ENCODE data around the gene COG1.
"Not testable (repeated sequence)": the region's sequence is repeated elsewhere in the genome, so short reads cannot be mapped to it uniquely, and the experiment has no call there.

The COG1 gene, protein sequence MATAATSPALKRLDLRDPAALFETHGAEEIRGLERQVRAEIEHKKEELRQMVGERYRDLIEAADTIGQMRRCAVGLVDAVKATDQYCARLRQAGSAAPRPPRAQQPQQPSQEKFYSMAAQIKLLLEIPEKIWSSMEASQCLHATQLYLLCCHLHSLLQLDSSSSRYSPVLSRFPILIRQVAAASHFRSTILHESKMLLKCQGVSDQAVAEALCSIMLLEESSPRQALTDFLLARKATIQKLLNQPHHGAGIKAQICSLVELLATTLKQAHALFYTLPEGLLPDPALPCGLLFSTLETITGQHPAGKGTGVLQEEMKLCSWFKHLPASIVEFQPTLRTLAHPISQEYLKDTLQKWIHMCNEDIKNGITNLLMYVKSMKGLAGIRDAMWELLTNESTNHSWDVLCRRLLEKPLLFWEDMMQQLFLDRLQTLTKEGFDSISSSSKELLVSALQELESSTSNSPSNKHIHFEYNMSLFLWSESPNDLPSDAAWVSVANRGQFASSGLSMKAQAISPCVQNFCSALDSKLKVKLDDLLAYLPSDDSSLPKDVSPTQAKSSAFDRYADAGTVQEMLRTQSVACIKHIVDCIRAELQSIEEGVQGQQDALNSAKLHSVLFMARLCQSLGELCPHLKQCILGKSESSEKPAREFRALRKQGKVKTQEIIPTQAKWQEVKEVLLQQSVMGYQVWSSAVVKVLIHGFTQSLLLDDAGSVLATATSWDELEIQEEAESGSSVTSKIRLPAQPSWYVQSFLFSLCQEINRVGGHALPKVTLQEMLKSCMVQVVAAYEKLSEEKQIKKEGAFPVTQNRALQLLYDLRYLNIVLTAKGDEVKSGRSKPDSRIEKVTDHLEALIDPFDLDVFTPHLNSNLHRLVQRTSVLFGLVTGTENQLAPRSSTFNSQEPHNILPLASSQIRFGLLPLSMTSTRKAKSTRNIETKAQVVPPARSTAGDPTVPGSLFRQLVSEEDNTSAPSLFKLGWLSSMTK

DNA sequence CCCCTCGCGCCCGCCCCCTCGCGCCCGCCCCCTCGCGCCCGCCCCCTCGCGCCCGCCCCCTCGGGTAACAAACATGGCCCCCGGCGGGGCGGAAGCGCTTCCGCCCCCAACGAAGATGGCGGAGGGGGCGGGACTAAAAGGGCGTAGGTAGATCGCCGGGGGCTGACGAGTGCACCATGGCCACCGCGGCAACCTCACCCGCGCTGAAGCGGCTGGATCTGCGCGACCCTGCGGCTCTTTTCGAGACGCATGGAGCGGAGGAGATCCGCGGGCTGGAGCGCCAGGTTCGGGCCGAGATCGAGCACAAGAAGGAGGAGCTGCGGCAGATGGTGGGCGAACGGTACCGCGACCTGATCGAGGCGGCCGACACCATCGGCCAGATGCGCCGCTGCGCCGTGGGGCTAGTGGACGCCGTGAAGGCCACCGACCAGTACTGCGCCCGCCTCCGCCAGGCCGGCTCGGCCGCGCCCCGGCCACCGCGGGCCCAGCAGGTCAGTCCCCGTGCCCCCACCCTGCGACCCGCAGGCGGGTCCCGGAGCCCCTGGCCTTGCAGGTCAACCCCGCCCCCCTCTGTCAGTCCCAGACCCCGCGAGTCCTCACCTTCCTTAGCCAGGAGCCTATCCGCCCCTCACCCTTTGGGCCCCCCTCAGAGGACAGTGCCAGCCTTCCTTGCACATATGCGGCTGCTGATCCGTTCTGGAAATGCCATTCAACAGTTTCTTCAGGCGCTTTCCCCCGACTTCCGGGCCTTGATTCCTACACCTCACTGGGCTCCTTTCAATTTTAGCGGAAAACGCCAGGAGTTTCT lies at the start of gene COG1:
COG1 (plus strand) TSS at position 162 of the 808 bp plus-strand sequence; CDS start at position 177, 15 bp downstream.
- peak; percentile 73 to 84 for DNase-seq

DNA sequence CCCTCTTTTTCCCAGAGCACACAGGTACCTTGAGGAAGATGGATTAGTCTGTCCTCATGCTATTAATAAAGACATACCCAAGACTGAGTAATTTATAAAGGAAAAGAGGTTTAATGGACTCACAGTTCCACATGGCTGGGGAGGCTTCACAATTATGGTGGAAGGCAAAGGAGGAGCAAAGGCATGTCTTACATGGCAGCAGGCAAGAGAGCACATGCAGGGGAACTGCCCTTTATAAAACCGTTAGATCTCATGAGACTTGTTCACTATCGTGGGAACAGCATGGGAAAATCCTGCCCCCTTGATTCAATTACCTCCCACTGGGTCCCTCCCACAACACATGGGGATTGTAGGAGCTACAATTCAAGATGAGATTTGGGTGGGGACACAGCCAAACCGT lies 48.6 kb upstream of the COG1 start:
- not testable (repeated sequence) for DNase-seq

DNA sequence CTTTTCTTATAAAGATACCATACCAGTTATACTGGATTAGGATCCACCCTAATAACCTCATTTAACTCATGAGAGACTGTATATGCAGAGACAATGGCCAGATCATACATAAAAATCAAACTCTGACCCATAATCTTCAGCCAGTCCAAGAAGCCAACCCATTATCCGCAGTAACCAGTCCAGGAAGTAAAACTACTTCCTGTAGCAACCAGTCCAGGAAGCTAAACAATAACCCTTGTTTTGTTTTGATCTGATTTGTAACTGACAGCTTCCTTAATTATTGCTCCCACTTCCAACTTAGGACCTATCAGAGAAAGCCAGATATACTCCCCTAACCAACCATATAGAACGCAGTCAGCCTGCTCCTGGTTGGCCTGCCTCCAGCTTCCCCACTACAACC lies 47.2 kb upstream of the COG1 start:
- no peak for DNase-seq

DNA sequence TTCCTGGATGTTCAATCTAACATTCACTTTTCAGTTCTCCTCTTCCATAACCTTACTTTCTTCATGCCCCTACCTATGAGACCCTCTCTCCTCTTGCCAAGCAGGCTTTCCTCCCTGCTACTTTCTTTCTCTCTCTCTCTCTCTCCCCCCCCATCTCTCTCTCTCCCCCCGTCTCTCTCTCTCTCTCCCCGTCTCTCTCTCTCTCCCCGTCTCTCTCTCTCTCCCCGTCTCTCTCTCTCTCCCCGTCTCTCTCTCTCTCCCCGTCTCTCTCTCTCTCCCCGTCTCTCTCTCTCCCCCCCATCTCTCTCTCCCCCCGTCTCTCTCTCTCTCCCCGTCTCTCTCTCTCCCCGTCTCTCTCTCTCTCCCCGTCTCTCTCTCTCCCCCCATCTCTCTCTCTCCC lies 45.1 kb upstream of the COG1 start:
- not testable (repeated sequence) for DNase-seq

DNA sequence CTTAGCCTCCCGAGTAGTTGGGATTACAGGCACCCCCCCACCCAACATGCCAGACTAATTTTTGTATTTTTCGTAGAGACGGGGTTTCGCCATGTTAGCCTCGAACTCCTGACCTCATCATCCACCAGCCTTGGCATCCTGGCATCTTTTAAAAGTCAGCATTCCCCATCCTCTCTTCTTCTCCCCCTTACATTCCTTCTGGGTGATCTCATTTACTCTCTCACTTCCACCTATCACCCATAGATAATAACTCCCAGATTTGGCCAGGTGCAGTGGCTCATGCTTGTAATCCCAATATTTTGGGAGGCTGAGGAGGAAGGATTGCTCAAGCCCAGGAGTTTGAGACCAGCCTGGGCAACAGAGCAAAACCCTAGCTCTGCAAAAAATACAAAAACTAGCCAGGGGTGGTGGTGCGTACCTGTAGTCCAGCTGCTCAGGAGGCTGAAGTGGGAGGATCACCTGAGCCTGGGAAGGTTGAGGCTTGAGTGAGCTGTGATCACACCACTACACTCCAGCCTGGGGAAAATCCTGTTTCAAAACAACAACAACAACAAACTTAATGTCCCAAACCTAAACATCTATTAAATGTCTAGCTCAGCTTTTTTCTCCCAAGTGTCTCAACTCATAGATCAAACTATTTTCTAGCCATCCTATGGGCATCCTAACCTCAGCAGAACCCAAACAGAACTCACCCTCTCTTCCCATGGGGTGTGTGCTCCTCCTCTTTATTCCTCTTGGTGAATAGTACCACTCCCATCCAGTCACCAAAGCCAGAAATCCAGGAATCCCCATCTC lies 44.1 kb upstream of the COG1 start:
- no peak for DNase-seq

DNA sequence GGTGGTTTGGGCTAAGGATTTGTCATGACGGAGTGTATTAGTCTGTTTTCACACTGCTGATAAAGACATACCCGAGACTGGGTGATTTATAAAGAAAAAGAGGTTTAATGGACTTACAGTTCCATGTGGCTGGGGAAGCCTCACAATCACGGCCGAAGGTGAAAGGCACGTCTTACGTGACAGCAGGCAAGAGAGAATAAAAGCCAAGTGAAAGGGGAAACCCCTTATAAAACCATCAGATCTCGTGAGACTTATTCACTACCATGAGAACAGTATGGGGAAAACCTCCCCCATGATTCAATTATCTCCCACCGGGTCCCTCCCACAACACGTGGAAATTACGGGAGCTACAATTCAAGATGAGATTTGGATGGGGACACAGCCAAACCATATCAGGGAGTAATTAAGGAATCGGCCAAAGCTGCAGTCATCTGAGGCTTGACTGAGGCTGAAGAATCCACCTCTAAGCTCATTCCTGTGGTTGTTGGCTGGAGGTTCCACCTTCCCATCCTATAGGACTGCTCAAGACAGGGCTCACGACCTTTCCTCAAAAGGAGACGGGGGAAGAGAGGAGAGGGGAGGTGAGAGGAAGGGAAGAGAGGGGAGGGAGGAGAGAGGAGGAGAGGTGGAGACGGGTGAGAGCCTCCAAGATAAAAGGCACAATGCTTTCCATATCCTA lies 42.1 kb upstream of the COG1 start:
- not testable (repeated sequence) for DNase-seq

DNA sequence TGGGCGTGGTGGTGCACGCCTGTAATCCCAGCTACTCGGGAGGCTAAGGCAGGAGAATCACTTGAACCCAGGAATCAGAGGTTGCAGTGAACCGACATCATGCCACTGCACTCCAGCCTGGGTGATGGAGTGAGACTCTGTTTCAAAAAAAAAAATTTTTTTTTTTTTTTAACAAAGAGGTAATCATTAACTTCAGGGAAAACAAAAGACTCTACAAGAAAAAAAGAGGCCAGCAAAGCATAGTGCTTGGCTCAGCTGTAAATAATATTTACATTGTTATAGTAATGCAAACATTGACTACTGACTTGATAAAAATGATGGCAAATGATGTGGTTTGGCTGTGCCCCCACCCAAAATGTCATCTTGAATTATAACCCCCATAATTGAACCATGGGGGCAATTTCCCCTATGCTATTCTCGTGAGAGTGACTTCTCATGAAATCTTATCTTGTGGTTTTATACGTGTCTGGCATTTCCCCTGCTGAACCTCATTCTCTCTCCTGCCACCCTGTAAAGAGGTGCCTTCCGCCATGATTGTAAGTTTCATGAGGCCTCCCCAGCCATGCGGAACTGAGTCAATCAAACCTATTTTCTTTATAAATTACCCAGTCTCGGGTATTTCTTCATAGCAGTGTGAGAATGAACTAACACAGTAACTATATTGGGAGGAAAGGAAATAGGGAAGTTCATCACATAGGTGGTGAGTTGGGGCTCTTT lies 40.8 kb upstream of the COG1 start:
- DNase-seq = no peak

DNA sequence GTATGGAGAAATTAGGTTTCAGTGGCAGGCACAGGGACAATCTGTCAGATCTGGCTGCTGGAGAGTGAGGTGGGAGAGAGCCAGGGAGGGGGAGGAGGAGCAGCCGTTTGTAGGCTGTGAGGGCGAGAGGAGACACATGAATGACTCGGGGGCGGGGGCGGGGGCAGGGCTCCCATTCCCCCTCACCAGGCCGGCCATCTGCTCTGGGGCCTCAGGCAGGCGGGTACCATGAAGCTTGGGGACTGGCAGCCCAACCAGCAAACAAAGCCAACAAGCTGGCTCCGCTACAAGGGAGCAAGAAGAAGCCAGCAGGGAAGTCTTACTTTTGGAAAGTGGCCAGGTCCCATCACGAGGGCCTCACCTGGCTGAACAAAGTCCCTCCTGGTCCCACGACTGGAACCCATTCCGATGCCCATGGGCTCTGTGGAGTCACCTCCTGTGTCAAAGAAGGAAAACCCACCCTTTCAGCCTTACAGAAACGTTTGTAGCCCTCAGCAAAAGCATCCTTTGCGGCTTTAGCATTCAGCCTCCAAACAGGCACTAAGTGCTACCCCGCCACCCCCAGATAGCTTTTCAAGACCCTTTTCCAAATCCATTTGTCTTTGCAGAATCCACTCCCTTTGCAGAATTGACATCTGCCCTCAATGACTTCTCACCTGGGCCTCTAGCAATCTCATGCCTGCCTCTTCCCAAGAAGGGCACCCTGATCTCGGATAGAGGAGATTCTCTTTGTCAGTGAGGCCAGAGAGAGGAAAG lies 37.3 kb upstream of the COG1 start:
- DNase-seq = no peak

DNA sequence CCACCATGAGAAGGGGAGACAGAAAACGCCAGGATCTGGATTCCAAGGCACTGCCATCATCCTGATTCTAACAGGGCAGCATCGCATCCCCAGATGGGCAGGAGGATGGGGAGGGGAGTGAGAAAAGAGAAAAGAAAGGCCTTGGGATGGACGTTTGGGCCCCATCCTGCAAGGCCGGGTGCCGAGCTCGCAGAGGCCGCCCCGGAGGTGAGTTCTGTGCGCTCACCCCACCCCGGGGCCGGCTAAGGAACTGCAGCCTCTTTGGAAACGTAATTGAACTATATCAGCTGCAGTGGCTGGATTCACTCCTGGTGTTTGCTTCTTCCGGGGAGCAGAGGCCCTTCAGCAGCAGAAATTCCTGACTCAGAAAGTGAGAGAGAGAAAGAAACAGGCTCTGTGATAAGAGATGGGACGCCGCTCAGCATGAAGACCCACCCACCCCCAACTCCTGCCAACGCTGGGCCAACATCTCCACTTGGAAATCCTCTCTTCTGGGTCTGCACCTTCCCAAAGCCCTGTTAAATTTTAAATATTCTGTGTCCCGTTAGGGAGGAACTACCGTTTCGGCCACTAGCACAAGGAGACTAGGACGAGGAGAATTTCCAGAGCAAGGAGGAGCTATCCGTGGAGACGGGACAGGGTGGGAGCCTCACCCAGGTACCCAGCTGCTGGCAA lies 36.6 kb upstream of the COG1 start:
- DNase-seq = peak in 1 of 2 experiments; percentile 28

DNA sequence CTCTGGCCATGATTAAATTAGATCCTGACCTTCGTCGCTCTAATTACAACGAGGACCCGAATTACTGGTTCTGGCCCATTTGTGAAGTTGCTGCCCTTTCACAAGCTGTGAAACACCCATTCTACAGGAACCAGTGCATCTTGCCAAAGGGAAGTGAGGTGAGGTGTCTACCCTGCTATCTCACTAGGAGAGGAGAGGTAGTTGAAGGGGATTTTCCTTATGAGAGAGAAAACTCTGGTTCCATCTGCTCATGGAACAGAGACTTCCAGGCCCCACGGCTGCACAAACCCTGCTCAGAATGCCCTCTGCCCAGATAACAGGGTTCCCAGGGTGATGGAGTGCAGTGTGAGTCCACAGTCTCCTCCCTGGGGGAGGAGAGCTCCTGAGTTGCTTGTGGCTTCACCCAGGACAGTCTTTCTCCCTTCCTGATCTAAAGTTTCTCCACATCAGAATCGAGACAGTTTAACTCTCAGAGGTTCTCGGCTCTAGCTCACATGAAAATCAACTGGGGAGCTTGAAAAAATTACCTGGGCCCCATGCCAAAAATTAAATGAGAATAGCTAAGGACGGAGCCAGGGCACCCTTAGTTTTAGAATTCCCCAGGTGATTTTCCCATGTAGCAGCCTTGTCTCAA lies 35.9 kb upstream of the COG1 start:
- no peak for DNase-seq

DNA sequence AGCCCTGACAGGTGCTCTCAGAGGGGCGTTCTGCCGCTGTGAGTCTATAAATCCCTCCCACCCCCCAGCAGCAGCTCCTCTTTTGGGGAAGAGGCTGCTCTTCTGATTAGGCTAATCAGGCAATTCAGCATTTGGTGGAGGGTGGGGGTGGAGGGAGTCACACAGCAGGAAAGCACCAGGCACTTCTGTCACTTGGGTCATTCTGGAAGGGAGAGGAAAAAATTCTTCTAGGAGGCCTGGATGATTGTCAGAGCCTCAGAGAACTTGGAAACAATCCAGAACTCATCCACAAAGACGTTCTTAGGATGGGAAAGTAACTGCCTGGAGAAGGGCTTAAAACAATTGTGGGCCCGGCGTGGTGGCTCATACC lies 35.3 kb upstream of the COG1 start:
- no peak for DNase-seq

DNA sequence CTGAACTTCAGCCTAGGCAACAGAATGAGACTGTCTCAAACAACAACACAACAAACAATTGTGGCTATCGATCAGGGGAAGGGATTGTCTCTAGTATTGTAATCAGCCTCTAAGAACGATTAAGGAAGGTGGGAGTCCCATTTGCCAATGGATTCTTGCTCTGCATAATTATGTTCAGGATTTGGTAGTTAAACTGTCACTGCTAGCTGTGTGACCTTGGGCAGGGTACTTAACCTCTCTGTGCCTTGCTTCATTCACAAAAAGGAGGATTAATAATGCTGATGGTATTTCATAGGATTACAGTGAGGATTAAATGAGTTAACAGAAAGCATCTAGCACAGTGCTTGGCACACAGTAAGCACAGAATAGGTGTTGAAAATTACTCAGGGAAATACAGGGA lies 34.7 kb upstream of the COG1 start:
- no peak for DNase-seq

DNA sequence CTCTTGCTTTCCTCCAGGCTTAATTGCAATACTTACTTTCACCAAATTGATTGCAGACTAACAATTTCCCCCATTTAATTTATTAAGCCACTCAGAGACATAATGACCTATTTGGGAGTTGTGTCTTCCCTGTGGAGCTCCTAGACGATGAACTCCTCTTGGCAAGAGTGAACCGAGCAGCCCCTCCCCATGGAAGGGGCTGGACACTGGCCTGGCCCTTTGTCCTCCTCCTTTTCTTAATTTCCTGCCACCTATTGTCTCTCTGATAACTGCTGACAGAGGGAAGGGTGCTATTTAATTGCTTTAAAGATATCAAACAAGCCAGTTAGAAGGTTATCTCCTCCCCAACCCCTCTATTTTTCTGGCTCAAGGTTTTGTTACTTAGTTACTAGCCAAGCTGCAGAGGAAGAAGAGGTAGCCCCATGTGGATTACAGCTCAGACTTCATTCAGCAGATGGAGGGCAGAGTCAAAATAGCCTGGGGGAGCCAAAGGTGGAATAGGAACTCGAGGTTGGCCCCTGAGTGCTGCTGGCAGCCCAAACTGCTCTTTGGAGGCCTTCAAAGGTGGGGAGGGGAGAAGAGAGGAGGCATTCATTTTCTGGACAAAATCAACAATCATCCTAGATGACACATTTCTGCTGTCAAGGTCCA lies 31.8 kb upstream of the COG1 start:
- DNase-seq = no peak

DNA sequence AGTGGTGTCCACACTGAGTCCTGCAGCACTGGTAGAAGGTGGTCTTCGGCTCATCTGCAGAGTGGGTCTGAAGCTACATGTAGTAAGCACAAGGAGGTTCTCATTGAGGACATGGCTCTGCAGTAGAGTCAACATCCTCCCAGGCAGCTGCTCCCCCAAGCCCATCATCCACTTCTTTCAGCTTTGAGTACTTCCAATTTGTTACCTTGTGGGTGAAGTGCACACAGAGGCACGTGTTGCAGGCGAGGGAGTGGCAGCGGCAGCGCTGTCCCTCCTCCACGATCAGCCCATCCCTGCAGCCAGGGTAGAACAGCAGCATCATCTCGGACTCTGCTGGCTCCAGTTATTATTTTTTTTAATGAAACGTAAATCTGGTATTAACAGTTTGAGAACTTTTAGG lies 29.8 kb upstream of the COG1 start:
- DNase-seq = no peak

DNA sequence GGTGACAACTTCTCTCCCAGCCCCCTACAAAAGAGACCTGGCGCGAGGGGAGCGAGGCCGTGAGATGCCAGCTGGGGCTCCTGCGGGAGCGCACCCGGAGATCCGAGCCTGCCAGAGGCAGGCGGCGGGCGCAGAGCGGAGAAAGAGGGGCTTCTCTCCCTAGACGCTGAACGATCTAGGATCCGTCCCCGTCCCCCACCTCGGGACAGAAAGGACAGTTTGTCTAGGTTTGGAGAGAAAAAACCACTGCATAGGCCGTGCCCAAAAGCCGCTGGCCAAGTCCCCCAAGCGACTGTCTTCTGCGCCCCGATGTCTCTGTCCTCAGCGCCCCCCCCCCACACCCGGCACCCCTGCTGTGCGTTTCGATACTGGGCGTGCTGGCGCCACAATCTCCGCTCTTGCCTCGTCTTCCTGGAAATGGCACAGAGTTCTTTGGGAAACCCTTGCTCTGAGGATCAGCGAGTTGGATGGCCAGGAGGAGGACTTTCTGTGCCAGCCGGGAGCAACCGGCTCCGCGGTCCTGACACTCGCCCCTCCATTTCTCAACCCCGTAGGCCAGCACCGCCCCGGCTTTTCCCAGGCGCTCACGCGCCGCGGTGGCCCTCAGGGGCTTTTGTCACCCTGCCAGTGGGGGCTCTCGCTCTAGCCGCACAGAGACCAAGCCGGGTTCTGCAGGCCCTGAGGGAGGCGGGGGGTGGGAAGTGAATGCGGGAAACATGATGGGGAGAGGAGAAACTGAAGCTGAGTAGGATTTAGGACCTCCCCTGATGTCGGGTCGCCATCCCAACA lies 27.0 kb upstream of the COG1 start:
- no peak for DNase-seq

DNA sequence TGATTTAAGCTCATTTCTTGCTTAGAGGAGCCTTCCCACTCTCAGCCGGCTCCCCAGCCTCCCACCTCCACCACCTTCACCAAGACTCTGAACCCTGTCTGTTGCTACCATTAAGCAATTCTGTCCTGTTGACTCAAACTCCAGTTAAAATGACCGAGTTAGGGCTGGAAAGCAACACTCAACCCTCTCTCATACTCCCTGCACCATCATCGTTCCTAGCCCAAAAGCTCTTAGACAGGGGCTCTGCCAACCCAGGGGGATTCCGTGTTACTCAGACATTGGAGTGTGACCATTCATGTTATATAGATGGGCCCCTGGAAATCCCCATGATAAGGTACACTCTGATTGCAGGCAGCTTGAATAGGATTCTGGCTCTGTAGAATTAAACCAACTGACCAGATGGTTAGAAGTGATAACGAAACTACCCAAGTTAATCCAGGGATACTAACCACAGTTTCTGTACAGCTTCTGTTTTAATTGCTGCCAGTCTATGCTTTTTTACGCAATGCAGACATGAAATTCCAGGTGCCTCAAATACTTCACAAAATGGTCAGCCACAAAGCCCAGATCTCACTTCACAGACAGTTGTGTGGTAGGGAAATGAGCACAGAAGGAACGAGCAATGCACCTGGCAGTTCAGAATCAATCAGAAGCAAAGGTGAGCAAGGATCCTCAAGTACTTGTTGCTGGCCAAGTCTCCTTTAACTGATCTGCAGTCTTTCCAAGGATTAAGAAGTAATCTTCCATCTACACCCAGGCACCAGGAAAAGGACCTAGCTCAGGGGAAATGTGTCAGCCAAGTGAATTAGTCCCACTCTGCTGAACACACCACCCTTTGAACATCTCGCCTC lies 25.9 kb upstream of the COG1 start:
- DNase-seq = no peak

DNA sequence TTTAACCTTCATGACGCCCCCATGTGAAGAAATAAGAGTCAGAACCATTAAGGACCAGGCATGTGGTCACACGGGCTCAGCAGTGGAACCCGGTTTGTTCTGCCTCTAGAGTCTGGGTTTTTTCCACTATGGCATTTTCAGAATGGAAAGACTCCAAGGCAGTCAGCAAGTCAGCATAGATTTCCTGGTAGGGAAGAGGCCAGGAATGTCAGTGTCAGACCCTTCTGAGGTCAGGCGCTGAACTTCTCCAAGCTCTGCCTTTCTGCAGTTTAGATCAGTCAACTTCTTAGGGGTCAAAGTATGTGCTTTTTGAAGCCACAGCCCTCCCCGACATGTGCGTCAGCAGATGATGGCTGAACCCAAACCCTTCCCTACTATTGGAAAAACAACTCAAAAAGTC lies 24.2 kb upstream of the COG1 start:
- no peak for DNase-seq
